Hematopoietic multipotent progenitor cell treated with erythropoietin and hydrocortisone succinate and interleukin-3 and kit ligand, for 6 days (in vitro differentiated cells): Measurements from ENCODE around the gene ZBTB17.

Experiments
- DNase-seq: peaks from one replicate; pipeline ENCODE4 v3.0.0-alpha.2; 2015

Gene ZBTB17

DNA sequence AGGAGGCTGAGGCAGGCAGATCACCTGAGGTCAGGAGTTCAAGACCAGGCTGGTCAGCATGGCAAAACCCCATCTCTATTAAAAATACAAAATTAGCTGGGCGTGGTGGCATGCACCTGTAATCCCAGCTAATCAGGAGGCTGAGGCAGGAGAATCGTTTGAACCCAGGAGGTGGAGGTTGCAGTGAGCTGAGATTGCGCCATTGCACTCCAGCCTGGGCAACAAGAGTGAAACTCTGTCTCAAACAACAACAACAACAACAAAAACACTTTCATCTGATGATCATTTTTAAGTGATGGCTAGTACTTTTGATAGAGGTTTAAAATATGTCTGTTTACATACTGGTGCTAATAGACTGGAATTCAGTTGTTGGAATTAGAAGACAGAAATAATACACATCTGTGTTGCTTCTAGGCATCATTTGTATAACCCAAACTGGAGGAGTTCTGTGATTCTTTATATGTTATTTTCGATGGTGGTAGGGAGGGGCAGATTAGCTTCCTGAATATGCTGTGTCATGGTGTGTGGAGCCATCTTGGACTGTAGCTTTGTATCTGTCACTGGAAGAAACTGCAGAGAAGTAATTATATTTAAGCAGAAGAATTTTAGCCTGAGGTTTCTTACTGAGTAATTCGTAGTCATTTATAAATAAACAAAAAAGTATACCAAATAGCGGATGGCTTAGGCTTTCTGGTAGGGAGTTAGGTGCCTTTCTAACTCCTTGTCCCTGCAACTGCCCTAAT, 82.9 kb downstream of the ZBTB17 start:
- DNase-seq = peak; percentile 77
